GM21423 (cell line): ENCODE measurements around the gene ACTN4.
A peak's percentile ranks its signal among the peaks of the same experiment; 100 is the strongest.

Source experiments
- ATAC-seq: cut with Tn5 transposase; IDR thresholded peaks from one replicate; pipeline ENCODE4 v1.9.1; 2021; ENCODE audit warnings: mild to moderate bottlenecking, moderate library complexity; ENCODE audit not compliant: unreplicated experiment

ACTN4 gene

GRCh38 chr19:38676878-38677646 lies 29.6 kb downstream of the ACTN4 start:
- ATAC-seq: no peak

- no peak for ATAC-seq
Observed at GRCh38 chr19:38678217-38678890, 30.9 kb downstream of the ACTN4 start.

- no peak for ATAC-seq
Observed at GRCh38 chr19:38678891-38679494, 31.5 kb downstream of the ACTN4 start.

- ATAC-seq: no peak
Observed at GRCh38 chr19:38679839-38680238, 32.4 kb downstream of the ACTN4 start.

- ATAC-seq: no peak
Observed at GRCh38 chr19:38682195-38682867, 34.9 kb downstream of the ACTN4 start.

DNA sequence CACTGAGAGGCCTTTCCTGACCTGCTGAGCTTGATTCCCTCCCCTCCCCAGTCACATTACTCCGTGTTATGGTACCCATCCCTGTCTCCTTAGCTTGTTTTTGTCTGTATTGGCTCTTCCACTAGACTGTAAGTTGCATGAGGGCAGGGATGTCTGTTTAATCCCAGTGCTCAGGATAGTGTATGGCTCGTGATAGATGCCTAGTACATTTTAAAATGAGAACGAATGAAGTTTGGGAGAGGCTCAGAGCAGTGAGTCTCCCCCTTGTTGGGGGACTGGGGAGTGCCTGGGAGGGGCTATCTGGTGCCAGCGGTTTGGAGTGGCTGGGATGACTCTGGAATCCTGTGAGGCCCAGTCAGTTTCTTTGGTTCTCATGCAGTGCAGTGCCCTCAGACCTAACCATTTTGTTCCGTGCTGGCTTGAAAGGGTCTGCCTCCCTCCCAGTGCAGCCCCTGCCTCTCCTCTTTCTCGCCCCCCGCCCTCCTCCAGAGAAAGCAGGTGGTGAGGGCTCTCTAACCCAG lies 35.5 kb downstream of the ACTN4 start:
- ATAC-seq: no peak

GRCh38 chr19:38683393-38684077 lies 36.1 kb downstream of the ACTN4 start:
- ATAC-seq: no peak

- ATAC-seq: no peak
Observed at GRCh38 chr19:38684078-38684861, 36.8 kb downstream of the ACTN4 start.

- no peak for ATAC-seq
Observed at GRCh38 chr19:38684862-38685665, 37.6 kb downstream of the ACTN4 start.

DNA sequence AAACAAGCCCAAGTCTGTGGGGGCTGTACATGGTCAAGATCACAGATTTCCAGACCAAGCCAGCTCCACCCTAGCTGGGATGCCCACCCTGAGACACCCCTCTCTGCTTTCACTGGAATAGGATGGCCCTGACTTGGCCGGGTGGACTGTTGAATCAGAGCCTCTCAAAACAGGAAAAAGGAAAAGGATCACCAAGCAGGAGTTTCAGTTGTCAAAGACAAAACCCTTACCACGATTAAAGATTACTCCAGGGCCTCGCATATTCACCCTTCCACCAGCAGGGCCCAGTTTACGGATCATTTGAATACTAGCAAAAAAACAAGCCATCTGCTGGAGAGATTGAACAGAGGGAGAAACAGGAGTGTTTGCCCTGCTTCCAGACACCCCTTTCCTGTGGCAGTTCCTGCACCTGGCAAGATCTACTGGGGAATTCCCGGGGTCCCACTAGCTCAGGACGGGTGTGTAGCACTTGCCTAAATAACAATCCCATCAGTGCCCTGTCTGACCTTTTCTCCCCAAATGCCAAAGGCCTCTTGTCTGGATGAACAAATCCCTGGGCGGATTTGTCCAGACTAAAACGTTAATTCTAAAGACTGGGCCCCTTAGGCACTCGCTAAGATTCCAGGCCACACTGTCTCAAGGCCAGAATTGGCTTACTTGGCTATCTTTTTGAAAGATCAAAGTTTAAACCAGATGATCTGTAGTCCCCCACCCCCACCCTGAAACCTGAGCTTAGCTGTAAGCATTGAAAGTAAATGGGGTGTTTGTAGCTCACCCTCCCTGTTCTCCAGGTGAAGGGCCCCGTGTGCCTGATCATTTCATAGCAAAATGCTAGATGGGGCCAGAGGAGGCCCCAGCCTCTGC lies 38.4 kb downstream of the ACTN4 start:
- ATAC-seq: no peak

GRCh38 chr19:38686530-38686888 lies 39.1 kb downstream of the ACTN4 start:
- peak; percentile 53 for ATAC-seq

- ATAC-seq: no peak
Observed at GRCh38 chr19:38687837-38688378, 40.5 kb downstream of the ACTN4 start.

DNA sequence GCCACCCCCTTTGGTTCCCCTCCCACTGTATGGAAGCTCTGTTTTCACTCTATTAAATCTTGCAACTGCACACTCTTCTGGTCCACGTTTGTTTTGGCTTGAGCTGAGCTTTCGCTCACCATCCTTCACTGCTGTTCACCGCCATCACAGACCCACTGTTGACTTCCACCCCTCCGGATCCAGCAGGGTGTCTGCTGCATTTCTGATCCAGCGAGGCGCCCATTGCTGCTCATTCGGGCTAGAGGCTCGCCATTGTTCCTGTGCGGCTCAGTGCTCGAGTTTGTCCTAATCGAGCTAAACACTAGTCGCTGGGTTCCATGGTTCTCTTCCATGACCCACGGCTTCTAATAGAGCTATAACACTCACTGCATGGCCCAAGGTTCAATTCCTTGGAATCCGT lies 42.7 kb downstream of the ACTN4 start:
- ATAC-seq: no peak

DNA sequence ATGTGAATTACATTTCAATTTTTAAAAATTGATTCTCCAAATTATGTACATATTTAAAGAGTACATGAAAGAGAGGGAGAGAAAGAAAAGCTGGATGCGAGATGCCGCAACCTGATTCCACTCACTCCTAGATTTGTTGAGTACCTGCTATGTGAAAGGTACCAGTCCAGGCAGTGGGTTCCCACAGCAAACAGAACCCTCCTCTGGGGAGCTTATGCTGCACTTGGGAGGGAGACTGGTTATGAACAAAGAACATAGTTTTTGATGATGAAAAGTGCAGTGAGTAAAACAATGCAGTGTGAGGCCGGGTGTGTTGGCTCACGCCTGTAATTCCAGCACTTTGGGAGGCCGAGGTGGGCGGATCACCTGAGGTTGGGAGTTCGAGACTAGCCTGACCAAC lies 43.4 kb downstream of the ACTN4 start:
- ATAC-seq: no peak

- ATAC-seq: no peak
Observed at GRCh38 chr19:38691938-38692457, 44.5 kb downstream of the ACTN4 start.

GRCh38 chr19:38692458-38693379 lies 45.3 kb downstream of the ACTN4 start:
- ATAC-seq: no peak
